Stomach smooth muscle (tissue), 2 donors: ENCODE results near the gene RNU4-1.
A peak's percentile ranks its signal among the peaks of the same experiment; 100 is the strongest.
"Not testable (repeated sequence)": the region's sequence is repeated elsewhere in the genome, so short reads cannot be mapped to it uniquely, and the experiment has no call there.

Source experiments
- H3K27ac ChIP-seq: one replicate; pipeline ENCODE4 v1.7.0; 2013; ENCODE audit warnings: mild to moderate bottlenecking, low read length, inconsistent platforms
- H3K27me3 ChIP-seq, 2 donors: one replicate each; pipeline ENCODE4 v1.7.0; 2013; ENCODE audit warnings: low read length in 2 of 2; ENCODE audit not compliant: insufficient read depth in 2 of 2, control insufficient read depth in 1 of 2
- H3K36me3 ChIP-seq, 2 donors: one replicate each; pipeline ENCODE4 v1.7.0; 2013; ENCODE audit warnings: low read length in 2 of 2; ENCODE audit not compliant: control insufficient read depth in 2 of 2, insufficient read depth in 2 of 2
- H3K4me1 ChIP-seq: one replicate; pipeline ENCODE4 v1.7.0; 2013; ENCODE audit warnings: low read length; ENCODE audit not compliant: control insufficient read depth, insufficient read depth
- H3K4me3 ChIP-seq, 2 donors: one replicate each; pipeline ENCODE4 v1.7.0; 2013; ENCODE audit warnings: low read length in 2 of 2
- H3K9ac ChIP-seq, 2 donors: one replicate each; pipeline ENCODE4 v1.7.0; 2013; ENCODE audit warnings: low read length in 2 of 2, mild to moderate bottlenecking in 1 of 2
- H3K9me3 ChIP-seq, 2 donors: one replicate each; pipeline ENCODE4 v1.7.0; 2013; ENCODE audit warnings: low read length in 2 of 2; ENCODE audit not compliant: control insufficient read depth in 2 of 2
- donor health status: healthy.
- donor health status: Pancreatic carcinoma.

RNU4-1 gene

GRCh38 chr12:120292661-120293531 is at the start of gene RNU4-1:
RNU4-1 (minus strand) TSS chr12:120293237.
- Histone ChIP-seq H3K27me3 (no peaks in the 10 kb centered on the region), H3K27ac (peak within 1 kb of the TSS; percentile 100), H3K4me3 (peak within 1 kb of the TSS; percentile 65 to 82), H3K36me3 (no peaks in the 10 kb centered on the region), H3K4me1 (peaks cover 13% of the 10 kb centered on the region), H3K9me3 (no peaks in the 10 kb centered on the region), H3K9ac (peak within 1 kb of the TSS; percentile 78 to 100)

DNA sequence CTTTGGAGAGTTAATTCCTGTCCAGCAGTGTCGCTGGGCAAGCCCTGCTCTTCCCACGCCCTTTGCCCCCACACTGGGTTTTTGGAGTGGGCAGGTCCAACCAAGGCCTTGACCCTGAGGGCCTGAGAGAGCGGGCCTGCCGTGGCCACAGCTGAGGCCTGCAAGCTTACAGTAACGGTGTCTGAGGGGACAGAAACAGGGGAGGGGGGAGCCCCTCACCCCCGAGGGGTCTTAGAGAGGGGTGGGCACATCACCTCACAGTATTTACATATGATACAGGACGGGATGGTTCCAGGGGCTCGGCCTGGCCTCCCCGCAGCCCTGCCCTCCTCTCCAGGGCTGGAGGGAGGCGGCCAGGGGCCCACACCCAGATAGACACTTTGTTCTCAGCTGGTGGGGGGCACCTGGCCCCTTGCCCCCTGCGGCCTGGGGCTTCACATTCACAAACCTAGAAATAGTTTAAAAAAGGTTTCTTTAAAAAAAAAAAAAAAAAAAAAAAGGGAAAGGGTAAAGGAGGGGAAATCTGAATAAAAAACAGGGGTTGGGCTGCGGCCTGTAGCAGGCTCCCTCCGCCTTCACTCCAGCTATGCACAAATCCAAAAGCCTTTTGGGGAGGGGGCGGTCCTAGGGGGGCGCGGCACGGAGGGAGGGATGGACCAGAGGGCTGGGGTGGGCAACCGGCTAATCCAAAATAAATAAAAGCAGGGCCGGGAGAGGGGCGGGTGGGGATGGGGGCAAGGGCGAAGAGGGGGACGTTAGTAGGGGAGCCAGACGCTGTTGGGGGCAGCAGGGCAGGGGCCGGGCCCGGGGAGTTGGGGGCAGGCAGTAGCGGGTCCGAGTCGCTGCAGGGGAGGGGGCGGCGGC is 49.4 kb upstream of the RNU4-1 start:
- no peaks in the 10 kb centered on the region for H3K27me3 ChIP-seq
- H3K9ac ChIP-seq: no peak overlapping the region
- no peak overlapping the region for H3K27ac ChIP-seq
- no peak overlapping the region for H3K4me3 ChIP-seq
- no peaks in the 10 kb centered on the region for H3K36me3 ChIP-seq
- no peaks in the 10 kb centered on the region for H3K9me3 ChIP-seq
- H3K4me1 ChIP-seq: no peaks in the 10 kb centered on the region

GRCh38 chr12:120339256-120339655 is 46.2 kb upstream of the RNU4-1 start:
- no peaks in the 10 kb centered on the region for H3K27me3 ChIP-seq
- H3K9ac ChIP-seq: no peak overlapping the region

DNA sequence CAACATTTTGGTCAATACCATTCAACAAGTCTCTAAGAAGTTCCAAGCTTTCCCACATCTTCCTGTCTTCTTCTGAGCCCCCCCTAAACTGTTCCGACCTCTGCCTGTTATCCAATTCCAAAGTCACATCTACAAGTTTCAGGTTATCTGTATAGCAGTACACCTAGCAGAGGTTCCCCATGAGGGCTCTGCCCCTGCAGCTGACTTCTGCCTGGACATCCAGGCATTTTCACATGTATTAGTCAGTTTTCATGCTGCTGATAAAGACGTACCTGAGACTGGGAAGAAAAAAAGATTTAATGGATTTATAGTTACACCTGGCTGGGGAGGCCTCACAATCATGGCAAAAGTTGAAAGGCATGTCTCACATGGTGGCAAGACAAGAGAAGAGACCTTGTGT is 44.7 kb upstream of the RNU4-1 start:
- H3K4me3 ChIP-seq: no peak overlapping the region
- H3K9ac ChIP-seq: no peak overlapping the region
- H3K4me1 ChIP-seq: no peaks in the 10 kb centered on the region
- no peaks in the 10 kb centered on the region for H3K27me3 ChIP-seq
- no peaks in the 10 kb centered on the region for H3K36me3 ChIP-seq
- no peak overlapping the region for H3K27ac ChIP-seq
- H3K9me3 ChIP-seq: no peaks in the 10 kb centered on the region

More at GRCh38 chr12:120339256-120339655, 46.2 kb upstream of the RNU4-1 start:
- Histone ChIP-seq H3K27ac (no peak overlapping the region), H3K4me3 (no peak overlapping the region), H3K4me1 (no peaks in the 10 kb centered on the region), H3K9me3 (no peaks in the 10 kb centered on the region), H3K36me3 (no peaks in the 10 kb centered on the region)

GRCh38 chr12:120336392-120336791 is 43.4 kb upstream of the RNU4-1 start:
- H3K4me3 ChIP-seq, H3K27ac ChIP-seq, H3K36me3 ChIP-seq, H3K9me3 ChIP-seq, H3K9ac ChIP-seq, H3K27me3 ChIP-seq, H3K4me1 ChIP-seq: not testable (repeated sequence)

DNA sequence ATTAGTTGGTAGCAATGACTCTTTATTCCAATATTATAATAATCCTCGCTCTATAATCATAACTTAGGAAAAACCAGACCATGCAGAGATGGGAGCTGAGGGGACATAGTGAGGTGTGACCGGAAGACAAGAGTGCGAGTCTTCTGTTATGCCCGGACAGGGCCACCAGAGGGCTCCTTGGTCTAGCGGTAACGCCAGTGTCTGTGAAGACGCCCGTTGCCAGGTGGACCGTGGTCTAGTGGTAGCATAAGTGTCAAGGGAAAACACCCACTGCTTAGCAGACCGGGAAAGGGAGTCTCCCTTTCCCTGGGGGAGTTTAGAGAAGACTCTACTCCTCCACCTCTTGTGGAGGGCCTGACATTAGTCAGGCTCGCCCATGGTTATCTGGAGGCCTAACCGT is 42.4 kb upstream of the RNU4-1 start:
- H3K4me3 ChIP-seq: not testable (repeated sequence)

DNA sequence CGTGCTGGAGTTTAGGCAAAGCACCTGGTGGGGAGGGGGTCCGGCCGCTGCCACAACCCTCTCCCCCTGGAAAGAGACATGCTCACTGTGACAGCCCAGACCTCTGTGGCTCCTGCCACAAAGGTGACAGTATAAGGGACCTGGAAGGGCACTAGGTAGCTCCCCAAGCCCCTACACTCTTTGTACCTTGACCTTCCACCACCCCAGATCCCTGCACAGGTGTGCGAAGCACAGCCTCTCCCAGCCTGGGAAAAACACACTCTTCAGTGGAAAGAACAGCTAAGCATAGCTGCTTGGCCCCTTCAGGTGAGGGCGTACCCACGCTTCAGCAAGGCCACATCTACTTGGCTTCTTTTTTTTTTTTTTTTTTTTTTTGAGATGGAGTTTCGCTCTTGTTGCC is 39.5 kb upstream of the RNU4-1 start:
- H3K27me3 ChIP-seq: no peaks in the 10 kb centered on the region
- no peak overlapping the region for H3K4me3 ChIP-seq
- H3K4me1 ChIP-seq: no peaks in the 10 kb centered on the region
- no peaks in the 10 kb centered on the region for H3K36me3 ChIP-seq
- no peak overlapping the region for H3K27ac ChIP-seq
- H3K9me3 ChIP-seq: no peaks in the 10 kb centered on the region
- no peak overlapping the region for H3K9ac ChIP-seq

More for the DNA sequence above, 42.4 kb upstream of the RNU4-1 start:
- H3K4me1 ChIP-seq, H3K9me3 ChIP-seq, H3K9ac ChIP-seq, H3K27me3 ChIP-seq, H3K36me3 ChIP-seq, H3K27ac ChIP-seq: not testable (repeated sequence)

DNA sequence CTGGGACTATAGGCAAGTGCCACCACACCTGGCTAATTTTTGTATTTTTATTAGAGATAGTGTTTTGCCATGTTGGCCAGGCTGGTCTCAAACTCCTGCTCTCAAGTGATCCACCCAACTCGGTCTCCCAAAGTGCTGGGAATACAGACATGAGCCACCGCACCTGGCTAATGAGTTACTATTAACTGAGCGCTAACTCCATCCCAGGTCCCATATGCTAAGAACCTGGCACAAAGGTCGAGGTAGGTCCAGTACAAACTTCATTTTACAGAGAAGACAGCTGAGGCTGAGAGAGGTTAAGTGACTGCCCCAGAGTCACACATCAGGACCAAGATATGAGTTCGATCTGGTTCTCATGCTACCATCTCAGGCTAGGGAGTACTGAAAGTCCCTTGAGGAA is 39.0 kb upstream of the RNU4-1 start:
- Histone ChIP-seq H3K27ac (no peak overlapping the region), H3K27me3 (no peaks in the 10 kb centered on the region), H3K4me3 (no peak overlapping the region), H3K4me1 (no peaks in the 10 kb centered on the region), H3K9ac (no peak overlapping the region), H3K36me3 (no peaks in the 10 kb centered on the region), H3K9me3 (no peaks in the 10 kb centered on the region)

DNA sequence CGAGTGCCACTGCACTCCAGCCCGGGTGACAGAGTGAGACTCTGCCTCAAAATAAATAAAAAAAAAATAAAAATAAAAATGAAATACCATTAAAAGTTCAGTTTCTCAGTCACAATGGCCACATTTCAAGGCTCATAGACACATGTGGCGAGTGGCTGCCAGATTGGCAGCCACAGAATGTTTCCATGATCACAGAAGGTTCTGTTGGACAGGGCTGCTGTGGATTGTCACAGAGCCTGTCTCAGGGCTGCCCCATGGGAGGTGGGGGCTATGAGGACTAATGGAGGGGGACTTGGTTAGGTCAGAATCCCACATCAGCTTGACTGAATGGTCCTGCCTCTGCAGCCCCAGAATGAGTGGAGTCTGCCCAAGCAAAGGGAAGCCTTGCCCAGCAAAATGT is 38.4 kb upstream of the RNU4-1 start:
- Histone ChIP-seq H3K27ac (no peak overlapping the region), H3K4me3 (no peak overlapping the region), H3K27me3 (no peaks in the 10 kb centered on the region), H3K9ac (no peak overlapping the region), H3K36me3 (no peaks in the 10 kb centered on the region), H3K9me3 (no peaks in the 10 kb centered on the region), H3K4me1 (no peaks in the 10 kb centered on the region)

DNA sequence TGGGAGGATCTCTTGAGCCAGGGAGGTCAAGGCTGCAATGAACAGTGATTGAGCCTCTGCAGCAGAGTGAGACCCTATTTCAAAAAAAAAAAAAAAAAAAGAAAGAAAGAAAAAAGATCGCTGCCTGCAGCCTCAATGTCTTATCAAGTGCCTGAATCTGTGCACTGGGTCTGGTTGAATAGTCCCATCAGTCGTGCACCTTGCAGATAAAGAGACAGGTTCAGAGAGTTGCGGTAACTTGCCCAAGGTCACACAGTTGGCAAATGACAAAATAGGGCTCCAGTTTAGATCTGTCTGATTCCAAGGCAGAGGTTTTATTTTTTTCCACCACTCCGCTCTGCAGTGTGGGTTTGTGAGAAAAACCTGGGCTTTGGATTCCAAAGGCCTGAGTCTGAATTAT is 35.2 kb upstream of the RNU4-1 start:
- no peaks in the 10 kb centered on the region for H3K36me3 ChIP-seq
- no peak overlapping the region for H3K27ac ChIP-seq
- H3K27me3 ChIP-seq: no peaks in the 10 kb centered on the region
- H3K4me3 ChIP-seq: no peak overlapping the region
- no peak overlapping the region for H3K9ac ChIP-seq
- no peaks in the 10 kb centered on the region for H3K9me3 ChIP-seq
- H3K4me1 ChIP-seq: no peaks in the 10 kb centered on the region

DNA sequence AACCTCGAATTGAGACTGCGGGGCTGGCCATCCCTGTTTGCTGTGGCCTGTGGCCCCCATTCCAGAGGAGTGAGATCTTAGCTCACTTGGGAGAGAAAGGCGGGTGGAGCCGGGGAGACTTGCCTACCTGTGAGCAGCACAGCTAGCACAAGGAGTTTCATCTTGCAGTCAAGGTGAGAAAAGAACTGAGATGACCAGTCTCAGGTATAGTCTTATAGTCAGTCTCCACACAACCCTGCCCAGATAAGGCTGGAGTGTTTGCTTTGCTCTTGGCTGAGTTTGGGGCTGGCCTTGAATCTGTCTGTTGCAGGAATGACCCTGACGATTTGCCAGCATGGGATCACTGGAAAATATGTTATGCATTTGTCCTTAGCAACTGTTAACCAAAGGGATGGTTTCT is 34.6 kb upstream of the RNU4-1 start, which contains the start of gene PLA2G1B:
Gene PLA2G1B, minus strand, starts transcription at position 187 of the 400 bp plus-strand sequence. Its CDS starts 26 bp downstream, at position 161.
- Histone ChIP-seq H3K27me3 (no peaks in the 10 kb centered on the region), H3K4me3 (no peak within 1 kb of the TSS), H3K36me3 (no peaks in the 10 kb centered on the region), H3K9ac (no peak within 1 kb of the TSS), H3K27ac (no peak within 1 kb of the TSS), H3K9me3 (no peaks in the 10 kb centered on the region), H3K4me1 (no peaks in the 10 kb centered on the region)
